ENCODE data around the gene CCDC12.

Gene CCDC12

GRCh38 chr3:47008234-47008796, 31.8 kb upstream of the CCDC12 start:
- no peak for TF ChIP-seq CTCF (IDR thresholded peaks at IDR 0.05; ENCODE audit: borderline replicate concordance, insufficient read depth, low read depth, low read length)
- no peak overlapping the region for H3K4me3 ChIP-seq (ENCODE audit: low read depth, low read length)

- no peak for TF ChIP-seq CTCF (IDR thresholded peaks at IDR 0.05; ENCODE audit: borderline replicate concordance, insufficient read depth, low read depth, low read length)
- H3K4me3 ChIP-seq (ENCODE audit: low read depth, low read length), result no peak overlapping the region
Observed at GRCh38 chr3:47007482-47008233, 31.1 kb upstream of the CCDC12 start.

DNA sequence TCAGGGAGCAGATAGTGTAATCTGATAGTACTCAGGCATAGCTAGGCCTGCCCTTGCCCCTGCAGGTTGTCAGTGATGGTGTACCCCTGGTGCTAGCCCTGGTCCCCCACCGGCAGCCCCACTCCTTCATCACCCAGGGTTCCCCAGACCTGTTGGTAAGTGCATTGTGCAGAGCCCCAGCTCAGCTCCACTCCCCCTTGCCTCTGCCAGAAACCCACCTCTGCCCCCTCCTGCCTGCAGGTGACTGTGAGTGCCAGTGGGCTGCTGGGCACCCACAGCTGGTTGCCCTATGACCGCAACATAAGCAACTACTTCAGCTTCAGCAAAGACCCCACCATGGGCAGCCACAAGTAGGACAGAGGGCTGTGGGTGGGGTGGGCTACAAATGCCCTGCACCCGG, 30.5 kb upstream of the CCDC12 start:
- no peak overlapping the region for H3K4me3 ChIP-seq (ENCODE audit: low read depth, low read length)
- TF ChIP-seq CTCF (IDR thresholded peaks at IDR 0.05; ENCODE audit: borderline replicate concordance, insufficient read depth, low read depth, low read length), result no peak

- no peak for TF ChIP-seq CTCF (IDR thresholded peaks at IDR 0.05; ENCODE audit: borderline replicate concordance, insufficient read depth, low read depth, low read length)
- H3K4me3 ChIP-seq (ENCODE audit: low read depth, low read length), result no peak overlapping the region
Observed at GRCh38 chr3:47006145-47006651, 29.7 kb upstream of the CCDC12 start.

- no peak overlapping the region for H3K4me3 ChIP-seq (ENCODE audit: low read depth, low read length)
- TF ChIP-seq CTCF (IDR thresholded peaks at IDR 0.05; ENCODE audit: borderline replicate concordance, insufficient read depth, low read depth, low read length), result no peak
Observed at GRCh38 chr3:47005212-47006144, 28.9 kb upstream of the CCDC12 start.

DNA sequence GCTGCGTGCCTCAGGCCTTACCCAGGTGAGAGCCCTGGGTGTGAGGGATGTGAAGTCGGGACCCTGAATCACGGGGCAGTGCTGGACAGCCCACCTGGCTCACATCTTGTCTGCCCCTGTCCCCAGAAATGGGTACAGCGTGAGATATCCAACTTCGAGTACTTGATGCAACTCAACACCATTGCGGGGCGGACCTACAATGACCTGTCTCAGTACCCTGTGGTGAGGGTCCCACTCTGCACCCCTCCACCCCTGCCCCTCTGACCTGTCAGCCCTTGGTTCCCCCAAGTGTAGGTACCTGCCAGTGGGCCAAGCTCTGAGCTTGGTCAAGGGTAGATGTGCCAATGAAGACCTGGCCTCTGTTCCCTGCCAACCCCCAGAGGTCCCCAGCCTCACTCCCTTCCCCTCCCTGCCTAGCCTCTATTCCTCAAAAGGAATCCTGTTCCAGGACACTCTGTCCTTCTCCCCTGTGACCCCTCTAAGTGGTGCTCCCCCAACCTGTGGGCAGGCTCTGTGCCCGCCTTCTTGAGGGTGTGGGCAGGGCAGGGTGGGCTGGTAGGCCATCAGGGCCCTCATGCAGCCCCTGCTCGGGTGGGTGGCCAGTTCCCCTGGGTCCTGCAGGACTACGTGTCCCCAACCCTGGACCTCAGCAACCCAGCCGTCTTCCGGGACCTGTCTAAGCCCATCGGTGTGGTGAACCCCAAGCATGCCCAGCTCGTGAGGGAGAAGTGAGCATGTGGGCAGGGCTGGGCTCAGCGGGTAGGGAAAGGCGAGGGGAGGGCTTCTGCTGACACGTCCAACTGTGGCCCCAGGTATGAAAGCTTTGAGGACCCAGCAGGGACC, 28.0 kb upstream of the CCDC12 start:
- TF ChIP-seq CTCF (IDR thresholded peaks at IDR 0.05; ENCODE audit: borderline replicate concordance, insufficient read depth, low read depth, low read length), result no peak

More for the DNA sequence above, 28.0 kb upstream of the CCDC12 start:
- H3K4me3 ChIP-seq (ENCODE audit: low read depth, low read length), result no peak overlapping the region

Measured in GM12875 (cell line).